GM19397 (cell line): ENCODE results near the gene FARP1.
A peak's percentile ranks its signal among the peaks of the same experiment; 100 is the strongest.

Experiments used
- ATAC-seq: cut with Tn5 transposase; IDR thresholded peaks from one replicate; pipeline ENCODE4 v1.9.1; 2021; ENCODE audit warnings: mild to moderate bottlenecking, moderate library complexity; ENCODE audit not compliant: unreplicated experiment

The FARP1 gene

DNA sequence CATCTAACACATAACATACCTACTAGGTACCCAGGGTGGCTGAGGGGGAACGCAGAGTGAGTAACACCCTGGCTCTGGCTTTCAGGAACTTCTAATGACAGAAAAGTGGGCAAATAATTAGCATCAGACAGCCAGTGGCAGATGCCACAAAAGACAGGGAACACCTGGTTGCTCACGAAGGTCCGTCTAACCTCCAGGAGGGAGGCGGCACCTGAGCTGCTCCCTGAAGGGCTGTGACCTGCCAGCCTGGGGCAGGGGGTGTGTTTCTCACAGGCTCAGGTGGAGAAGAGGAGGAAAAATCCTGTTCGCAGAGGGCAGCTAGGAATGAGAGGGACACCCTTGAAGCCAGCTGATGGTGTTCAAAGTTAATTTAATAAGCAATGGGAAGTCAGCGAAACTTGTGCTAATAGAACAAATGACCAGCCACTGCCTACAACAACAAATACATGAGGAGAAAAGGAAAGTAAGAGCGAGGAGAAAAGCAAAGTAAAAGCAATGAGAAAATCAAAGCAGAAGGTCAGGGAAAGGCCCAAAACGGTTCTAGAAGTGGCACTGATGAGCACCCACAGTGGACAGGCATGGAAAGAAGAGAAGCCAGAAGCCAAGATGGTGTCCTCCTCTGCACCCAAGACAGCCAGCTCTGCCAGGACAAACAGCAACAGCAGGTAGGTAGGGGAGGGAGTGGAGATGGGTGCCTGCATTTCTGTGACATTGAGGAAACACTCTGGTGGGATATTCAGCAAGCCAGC, 346.7 kb downstream of the FARP1 start:
- no peak for ATAC-seq

DNA sequence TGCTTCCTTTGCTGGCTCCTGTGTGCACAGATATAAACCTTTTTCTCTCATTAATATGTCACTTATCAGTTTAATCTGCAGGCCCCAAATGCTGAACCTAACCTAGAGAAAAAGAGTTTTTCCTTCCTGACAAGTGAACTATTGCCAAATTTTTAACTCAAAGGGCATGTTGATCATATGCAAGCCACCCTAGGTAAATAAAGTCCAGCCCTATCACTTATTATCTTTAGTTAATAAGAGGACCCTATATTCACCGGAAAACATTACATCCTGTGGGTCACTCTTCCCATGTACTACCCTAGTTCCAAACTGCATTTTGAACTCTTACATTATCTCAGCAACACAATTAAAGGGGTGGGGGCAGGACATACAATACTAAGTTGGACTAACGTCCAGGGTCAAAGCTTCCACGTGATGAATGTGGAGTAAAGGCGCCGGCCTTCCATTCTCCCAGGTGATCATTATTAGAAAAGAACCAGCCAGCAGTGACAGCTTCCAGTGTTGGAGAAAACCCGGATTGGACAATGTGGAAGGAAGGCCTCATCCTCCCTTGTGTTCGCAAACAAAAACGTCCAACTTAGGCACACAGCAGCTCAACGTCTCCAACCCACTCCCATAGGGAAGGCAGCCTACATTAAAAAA, 347.4 kb downstream of the FARP1 start:
- no peak for ATAC-seq

DNA sequence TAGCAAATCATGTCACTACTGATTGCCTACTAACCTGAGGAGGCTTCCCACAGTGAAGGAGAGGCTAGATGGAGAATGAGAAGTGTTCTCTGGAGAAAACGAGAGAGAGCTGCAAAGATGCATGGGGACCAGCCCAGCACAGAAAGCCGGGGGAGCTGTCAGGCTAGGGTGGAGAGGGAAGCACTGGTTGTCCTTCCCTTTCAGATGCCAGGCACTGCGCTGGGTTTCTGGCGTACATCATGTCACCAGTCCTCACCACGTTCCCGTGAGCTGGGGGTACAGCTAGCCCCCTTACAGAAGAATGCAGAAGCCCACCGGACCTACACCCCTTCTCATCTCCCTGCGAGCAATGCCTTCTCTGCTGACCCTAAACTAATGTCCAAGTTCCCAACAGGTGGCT, 348.0 kb downstream of the FARP1 start:
- no peak for ATAC-seq

DNA sequence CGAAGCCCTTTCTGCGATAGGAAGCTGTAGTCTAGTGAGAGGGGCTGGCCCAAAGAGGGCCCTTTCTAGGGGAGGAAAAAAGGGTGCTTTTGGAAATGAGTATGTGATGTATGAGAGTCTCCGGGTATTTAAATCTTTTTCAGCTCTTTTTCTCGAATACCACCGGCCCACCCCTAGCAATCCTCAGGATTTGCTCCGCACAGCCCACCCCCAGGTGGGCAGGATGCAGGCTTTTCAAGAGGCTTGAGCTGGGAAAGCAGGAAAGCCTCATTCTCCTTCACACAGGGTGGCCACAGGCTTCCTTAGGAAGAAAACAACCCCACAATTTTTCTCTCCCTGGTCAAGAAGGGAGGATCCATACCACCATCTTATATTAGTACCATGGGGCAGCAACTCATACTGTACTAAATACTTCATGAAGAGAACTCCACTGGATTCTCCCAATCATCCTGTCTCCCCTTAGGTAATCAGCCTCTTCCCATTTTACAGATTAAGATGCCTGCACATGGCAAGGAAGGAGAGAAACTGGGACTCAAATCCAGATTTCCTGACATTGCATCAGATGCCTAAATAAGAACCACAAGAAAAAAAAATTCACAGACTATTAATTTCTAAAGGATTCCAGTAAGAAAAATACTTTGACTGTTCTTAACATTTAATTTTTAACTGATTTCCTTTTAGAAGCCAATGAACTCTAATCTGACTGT, 349.6 kb downstream of the FARP1 start:
- ATAC-seq = no peak

DNA sequence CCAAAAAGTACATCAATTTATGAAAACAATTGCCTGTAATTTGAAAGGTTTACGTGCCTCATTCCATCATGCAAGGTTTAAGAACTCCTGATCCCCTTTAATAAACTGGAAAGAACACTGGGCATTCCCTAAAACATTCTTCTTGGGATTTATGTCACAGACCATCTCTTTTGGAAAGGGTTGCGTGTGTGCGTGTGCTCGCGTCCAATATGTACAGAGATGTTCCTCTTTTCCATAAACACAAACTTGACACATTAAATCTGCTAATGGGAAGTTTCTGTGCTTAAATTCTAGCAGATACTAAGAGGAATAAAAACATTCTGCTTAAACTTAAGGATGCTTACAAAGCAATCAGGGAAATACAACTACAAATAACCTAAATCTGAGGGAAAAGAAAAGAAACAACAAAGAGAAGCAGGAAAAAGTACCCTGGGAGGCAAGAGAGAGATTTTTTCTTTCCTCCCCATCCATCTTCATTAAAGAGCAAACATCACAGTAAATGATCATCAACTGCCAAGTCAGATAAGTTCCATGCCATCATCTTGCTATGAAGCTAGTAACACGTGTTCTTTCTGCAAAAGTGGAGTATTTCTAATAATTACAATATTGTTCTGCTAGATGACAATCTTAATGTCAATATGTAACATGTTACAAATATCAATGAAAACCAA, 350.3 kb downstream of the FARP1 start:
- no peak for ATAC-seq

DNA sequence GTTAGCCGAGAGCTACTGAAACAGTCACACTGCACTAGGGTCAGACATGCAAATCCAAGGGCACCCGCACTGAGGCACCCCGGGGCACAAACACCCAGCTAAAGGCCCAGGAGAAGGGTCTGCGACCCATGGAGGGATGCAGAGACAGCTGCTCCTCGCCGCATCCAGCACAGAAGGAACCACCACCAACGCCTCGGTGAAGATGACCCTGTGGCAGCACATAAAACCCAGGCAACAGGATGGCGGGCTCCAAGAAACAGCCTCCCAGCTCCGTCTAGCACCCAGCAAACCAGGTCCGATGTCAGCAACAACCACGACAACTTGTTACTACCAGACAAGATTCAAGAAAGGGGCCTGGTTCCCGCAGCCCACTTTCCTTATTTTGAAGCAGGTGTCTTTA, 351.9 kb downstream of the FARP1 start:
- ATAC-seq = no peak

DNA sequence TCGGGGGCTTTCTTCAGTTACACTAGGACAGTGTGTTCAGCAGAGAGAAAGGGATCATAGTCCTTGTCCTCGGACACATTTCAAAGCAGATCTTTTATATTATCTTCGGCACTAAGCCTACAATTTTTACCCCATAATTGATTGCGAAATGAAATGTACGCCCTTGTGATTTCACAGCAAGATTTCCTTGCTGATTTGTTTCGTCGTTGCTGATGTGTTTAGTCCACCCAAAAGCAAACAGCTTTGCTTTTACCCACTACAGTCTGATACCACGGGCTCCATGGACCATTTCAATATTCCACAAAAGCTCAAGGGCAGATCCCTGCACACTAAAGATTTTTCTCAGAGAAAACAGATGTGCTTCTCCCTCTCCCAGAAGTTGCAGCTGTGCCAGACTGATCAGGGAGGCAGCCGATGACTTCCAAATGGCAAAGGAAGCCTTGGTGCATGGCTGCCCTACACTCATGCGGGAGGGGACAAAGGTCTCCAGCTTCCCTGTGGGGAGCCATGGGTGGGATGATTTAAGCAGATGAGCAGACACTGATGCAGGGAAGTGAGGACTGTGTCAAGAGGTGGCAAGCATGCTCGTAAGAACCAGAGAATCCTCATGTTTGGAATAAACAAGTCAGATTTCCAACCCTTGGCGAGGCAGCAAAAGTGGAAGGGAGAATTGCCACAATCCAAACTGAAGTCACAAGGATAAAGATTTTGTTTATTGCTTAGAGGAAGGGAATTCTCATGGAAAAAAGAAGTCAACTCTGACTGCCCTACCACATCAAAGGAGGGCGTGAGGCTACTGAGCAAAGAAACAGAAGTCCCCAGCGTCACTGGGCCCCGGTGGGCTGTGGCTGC, 353.0 kb downstream of the FARP1 start:
- ATAC-seq = no peak

DNA sequence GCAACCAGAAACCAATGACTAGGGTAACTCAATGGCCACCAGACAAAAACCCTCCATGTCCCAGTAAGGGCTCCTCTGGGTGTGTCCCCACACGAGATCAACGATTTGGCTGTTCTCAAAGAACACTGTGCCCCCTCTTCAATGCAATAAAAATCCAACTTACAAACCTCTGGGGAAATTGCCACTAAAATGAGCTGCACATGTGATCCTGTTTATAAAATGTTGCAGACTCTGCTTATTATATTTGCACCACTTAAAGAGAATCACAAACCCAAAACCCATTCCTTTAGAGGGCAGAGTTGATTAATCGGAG, 353.5 kb downstream of the FARP1 start:
- ATAC-seq = no peak

DNA sequence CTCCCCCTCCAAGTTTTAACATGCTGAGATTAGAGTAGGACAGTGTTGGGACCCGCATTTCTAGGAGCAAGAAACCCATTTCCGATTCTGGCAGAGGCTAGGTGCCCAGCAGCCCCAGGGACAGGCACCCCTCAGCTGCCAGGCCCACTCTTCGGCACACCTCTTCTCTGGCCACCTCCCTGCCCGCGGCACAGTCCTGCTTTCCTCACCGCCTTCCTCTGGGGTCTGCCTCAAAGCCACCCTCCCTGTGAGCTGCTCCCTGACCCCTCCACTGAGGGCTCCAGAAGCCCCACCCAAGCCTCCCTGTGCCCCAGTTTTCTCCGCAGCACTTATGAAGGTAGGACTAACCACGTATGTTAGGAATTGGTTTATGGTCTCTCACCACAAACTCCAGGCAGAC, 354.1 kb downstream of the FARP1 start:
- ATAC-seq = no peak

DNA sequence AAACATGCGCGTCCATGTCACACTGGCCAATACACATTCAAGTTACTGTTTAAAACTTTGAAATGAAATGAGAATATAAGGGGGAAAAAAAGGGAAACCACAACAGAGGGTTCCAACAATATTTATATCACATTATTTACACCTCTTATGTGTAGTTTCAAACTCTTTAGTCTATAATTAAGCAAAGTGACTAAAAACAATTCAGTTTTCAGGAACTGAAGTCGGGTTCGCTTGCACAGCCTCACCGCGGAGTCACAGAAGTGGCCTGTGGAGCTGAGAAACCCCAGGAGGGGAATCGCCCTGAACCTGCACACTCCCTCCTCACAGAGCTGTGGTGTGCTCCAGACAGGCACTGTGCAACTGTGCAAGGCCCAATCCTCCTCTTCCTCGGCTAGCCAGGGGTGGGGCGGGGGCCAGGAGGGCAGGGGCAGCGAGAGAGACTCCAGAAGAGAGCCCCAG, 358.1 kb downstream of the FARP1 start:
- ATAC-seq = peak; percentile 73

DNA sequence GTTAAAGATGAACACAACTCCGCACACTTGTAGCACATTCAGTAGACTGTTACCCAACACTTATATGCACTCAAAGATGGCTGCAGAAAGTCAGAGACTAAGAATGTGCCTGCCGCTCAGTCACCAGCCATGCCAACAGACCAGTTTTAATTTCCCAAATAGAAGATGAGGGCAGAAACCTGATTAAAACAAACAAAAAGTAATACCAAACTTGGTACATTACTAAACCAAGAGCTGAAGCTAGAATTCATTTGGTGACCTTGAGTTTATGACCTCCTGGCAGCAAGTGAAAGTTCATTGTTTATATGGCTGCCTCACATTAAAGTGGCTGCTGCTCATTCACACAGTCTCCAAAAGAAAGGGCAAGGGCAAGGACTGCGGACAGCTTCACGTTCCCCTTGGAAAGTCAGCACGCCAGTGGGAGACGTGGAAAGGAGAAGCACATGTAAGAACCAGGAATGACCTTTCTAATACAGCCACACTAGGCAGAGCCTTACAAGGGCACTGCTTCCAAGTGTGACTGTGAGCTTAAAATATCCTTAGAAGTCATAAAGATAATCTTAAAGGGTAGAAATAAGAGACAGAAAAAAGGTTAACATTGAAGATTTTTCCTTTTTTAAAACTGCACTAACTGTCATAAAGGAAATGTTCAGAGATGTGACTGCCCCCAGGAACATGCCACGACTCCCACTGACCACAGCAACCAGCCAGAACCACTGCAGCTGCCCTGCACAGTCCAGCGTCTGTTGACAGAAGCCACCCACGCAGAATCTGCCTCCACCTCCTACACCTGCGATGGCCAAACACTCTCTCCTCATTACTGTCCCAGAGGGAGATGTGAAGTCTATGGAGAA, 360.5 kb downstream of the FARP1 start:
- ATAC-seq = no peak

DNA sequence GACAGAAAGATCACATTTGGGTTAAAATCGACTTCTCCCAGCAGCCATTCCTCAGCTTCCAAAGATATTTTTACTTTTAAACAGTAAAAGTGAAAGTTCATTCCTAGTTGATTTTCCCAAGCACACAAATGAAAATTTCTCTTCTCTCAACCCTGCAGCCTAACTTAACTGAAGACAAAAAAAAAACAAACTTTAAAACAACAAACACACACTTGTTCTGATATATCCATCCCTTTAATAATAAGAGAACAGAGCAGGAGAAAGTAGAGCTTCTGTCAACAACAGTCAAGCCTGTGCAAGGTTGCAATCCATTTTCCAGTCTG, 361.1 kb downstream of the FARP1 start:
- no peak for ATAC-seq

DNA sequence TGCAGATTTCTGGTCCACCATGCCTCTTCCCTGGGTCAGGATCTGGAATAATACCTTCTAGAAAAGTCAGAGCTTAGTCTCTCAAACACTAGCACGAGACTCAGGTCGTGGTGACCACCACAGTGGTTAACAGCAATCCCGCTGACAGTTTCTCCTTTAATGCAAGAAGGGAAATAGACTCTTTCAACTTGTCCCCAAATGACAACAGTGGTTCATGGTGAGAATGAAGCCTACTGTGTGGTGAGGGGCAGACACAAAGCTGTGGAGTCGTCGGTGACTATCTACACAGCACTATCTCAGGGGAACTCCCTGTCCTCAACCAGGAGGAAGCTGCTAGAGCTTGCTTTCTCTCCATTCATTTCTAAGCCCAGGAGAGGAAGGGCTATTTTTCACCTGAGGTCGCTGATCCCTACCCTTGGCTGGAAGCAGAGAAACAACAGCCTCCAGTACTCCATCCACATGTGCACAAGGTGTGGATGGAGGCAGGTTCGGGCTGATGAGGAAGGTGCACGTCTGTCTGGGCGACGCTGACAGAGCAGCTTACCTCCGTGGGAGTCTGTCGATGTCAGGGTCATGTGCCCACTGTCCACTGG, 361.6 kb downstream of the FARP1 start:
- peak; percentile 34 for ATAC-seq
